ENCODE measurements around the gene NCKAP5.

NCKAP5 gene

DNA sequence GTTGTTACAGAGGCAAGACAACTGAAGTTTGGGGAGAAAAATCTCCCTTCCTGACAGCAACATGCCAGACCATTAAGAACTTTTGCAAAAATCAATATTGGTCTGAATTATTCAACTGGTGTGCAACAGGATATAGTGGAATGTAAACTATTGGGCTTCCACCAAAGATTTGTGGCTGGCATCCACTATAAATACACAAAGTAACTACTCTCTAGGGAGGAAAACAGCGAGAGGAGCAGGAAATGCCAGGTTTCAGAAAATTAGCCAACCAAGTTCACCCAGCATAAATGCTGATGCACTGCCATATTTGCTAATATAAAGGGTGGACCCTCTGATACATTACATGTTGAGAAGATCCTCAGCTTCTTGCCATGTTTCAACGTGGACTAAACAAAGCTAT, 630.6 kb downstream of the NCKAP5 start:
- peak; percentile 28 for DNase-seq (ENCODE audit: low spot score)

DNA sequence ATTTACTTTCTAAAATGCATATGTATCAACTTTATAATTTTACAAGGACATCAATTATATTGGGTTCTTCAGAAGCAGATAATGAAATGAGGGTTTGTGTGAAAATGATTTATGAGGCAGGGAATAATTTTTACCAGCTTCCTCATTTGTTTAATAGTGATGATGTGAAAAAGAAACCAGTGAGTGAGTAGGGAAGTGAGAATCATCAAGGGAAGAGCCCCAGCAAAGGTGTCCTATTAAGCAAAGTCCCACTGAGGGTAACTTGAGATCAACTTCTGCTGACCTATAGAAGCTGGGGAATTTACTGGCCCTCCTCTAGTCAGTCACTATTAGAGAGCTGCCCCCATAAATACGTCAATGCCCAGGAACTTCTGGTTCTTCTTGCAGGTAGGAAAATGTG, 631.5 kb downstream of the NCKAP5 start:
- no peak for DNase-seq (ENCODE audit: low spot score)

DNA sequence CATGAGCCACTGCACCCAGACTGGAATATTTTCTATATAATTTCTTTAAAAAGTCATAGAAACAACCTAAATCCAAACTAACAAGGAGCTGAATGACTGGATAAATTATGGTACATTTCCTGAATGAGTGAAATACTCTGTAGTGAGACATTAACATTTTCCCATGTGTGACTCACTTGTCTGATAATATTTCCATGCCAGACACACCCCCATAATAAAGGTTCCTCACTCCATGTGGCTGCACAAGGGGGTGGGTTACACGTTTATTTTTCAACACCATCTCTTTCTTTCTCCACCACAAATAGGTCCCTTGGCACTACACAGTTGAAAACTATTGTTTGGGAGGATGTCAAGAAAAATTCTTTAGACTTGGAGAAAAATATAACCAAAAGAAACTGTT, 632.0 kb downstream of the NCKAP5 start:
- no peak for DNase-seq (ENCODE audit: low spot score)

DNA sequence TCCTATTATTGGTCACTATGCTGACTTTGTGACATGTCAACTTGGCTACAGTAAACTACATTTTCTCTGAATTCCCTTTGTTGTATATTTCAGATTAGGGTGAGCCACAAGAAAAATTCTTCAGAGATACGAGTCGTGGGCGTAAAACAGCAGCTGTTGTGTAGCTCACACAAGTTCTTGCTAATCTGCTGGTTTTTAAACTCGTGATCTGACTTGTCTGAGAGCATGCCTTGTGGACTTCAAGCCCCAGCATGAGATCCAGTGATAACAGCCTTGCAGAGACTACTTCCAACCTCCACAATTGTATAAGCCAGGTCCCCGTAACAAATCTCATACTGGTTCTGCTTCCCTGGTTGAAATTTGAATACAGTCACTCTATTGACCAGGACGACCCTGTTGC, 638.5 kb downstream of the NCKAP5 start:
- DNase-seq (ENCODE audit: low spot score): no peak

DNA sequence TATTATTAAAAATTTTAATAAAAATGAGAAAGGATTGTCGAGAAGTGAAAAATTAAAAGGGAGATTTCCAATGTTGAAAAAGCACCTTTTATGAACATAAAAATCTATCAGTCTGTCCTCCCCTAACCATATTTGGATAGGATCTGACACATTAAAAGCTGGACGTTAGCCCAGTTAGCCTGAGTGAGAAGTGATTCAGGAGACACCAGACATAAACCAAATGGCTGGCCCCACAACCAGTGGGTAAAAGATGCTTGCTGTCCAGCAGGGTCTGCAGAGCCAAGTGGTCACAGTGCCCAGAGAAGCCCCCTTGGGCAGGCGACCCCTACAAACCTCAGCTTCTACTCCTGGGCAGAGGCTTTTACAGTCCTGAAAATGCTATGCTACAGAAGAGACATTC, 644.5 kb downstream of the NCKAP5 start:
- peak; percentile 59 for DNase-seq (ENCODE audit: low spot score)

DNA sequence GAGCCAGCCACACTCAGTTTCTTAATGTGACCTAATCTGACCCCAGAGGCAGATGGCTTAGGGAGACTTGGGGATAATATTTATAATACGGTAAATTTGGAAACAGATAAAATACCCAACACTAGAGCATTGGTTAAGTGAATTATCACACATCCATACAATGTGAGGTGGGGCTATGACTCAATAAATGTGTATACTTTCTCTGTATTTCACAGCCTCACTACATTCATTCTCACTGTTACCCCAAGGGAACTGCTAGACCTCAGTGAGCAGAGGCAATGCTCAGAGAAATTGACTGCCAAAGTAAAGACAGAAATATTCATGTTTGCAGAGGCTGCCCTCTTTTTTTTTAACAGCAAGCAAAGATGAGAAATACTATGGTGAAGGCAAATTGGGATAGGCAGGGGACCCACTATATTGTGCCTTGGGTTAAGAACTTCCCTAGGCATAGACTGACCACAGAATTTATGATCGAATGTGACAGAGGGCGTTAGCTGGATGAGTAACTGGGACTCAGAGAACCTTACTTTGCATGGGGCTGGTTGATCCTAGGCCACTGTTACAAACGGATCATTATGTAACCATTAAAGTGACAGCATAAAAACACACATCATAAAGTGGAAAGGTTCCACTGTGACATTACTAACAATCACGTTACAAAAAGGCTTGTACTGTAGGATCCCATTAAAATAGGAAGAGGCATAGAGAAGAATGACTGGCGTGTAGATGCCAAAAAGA, 652.3 kb downstream of the NCKAP5 start:
- no peak for DNase-seq (ENCODE audit: low spot score)

DNA sequence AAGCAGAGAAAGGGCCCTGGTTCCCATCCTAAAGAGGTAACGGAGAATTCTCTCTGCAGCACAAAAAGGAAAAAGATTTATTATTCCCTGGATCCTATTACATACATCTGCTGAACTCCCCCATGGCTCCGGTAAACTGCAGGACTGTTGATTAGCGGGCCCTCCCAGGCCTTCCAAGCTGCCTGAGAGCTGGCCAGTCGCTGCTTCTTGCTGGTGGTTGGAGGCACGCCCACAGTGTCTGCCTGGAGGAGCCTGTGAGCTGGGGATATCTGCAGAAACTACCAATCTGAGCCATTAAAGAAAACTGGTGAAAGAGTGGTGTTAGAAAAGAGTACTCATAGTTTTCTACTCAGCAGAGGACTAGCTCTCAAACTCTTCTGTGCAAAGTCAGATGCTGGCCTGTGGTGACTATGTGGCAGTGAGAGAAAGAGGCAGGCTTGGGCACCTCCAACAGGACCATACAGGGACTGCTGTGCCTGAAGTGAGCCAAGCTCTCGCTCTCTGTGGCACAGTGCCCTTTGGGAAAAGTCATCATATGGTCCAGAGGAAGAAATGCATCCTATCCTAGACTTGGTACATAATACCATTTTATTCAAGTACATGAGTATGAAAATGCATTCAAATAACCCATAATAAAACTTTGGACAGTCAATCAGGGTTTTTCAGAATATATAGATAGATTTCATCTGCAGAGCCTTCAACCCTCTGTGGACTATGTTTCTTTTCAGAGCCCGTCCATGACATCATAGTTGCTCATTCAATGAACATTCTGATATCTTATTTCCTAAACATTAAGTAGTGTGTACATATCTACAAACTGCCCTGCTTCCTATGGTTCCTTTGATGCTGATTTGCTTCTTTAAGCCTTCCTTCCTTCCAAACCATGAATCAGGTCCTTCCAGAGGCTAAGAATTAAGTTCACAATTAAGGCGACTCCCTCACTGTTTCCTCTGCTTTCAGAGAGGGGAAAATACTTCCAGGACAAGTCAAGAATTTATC, 656.2 kb downstream of the NCKAP5 start:
- DNase-seq (ENCODE audit: low spot score): no peak

DNA sequence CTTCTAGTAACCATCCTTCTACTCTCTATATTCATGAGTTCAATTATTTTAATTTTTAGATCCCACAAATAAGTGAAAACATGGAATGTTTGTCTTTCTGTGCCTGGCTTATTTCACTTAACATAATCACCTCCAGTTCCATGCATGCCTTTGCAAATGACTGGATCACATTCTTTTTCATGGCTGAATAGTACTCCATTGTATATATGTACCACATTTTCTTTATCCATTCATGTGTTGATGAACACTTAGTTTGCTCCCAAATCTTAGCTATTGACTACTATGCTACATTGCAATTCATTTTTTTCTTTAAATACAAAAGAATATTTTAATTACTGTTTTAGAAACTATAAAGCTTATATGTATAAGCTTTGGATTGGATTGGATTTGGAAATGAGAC, 657.8 kb downstream of the NCKAP5 start:
- DNase-seq (ENCODE audit: low spot score): no peak

DNA sequence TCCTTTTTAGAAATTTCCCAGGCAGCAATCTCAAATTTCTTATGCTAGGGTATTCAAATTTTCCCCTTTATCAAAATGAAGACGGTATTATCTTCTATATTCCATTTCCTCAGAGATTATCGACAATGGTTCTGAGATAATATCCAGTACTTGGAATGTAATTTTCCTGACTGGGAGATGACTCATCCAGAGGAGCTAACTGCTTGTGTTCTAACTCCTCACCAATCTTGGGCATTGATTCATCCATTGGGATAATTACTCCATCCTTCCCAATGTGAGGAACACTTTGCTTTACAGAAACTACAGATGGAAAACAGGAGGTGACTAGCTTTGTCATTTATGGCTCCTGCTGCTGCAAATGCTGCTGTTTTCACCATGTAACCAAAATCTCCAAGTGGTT, 658.8 kb downstream of the NCKAP5 start:
- DNase-seq (ENCODE audit: low spot score): no peak

DNA sequence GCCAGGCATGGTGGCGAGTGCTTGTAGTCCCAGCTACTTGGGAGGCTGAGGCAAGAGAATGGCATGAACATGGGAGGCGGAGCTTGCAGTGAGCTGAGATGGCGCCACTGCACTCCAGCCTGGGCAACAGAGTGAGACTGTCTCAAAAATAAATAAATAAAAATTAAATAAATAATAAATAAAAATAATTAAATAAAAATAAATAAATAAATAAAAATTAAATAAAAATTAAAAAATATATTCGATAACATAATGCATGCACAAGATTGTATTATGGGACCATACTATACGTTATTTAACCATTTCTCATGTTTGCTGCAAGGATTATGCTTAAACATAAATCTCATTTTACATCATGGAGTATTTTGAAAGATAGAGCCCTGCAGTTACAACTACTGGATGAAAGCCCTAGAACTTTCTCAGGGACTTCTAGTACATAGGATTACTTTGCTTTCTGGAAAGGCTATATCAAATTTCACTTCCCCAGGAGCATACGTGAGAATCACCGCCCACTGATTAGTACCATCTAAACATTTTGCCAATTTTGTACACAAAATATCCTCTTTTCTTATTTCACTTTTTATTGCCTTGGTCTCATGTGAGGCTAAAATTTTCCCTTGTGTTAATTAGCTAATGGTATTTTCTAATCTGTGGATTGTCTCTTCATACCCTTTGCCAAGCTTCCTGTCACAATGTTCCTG, 664.0 kb downstream of the NCKAP5 start:
- DNase-seq (ENCODE audit: low spot score): no peak

DNA sequence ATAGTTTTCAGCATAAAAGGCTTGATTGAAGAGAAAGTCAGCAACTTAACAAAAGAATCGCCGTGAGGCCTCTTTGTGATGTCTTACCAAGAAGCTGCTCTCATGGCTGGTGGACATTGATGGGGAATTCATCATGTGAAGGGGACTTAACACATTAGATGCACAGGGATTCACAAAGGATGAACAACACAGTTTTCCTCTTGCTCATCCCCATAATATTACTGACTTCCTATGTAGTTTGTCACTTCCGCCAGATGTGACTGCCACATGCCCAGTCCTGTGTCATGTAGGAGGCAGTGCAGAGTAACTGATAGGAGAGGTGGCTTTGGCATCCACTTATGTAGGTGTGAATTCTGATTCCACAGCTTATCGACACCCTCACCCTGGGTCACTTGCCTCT, 665.6 kb downstream of the NCKAP5 start:
- DNase-seq (ENCODE audit: low spot score): no peak

DNA sequence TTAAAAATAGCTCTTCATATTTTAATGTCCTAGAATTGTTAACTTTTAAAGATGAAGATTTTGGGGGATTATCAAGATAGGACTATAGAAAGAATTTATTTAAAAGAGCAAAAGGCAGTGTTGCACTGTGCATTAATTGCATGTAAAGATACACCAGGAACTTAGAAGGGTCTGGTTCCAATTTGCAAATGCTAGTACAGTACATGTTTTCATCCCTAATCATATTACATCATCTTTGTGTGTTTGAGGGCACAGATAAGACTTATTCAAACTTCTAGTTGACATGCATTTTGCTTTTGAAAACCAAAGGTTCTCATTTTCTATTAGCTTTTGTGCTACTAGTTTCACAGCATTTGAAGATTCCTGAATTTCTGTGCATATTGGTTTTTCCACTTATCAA, 666.6 kb downstream of the NCKAP5 start:
- DNase-seq (ENCODE audit: low spot score): no peak

DNA sequence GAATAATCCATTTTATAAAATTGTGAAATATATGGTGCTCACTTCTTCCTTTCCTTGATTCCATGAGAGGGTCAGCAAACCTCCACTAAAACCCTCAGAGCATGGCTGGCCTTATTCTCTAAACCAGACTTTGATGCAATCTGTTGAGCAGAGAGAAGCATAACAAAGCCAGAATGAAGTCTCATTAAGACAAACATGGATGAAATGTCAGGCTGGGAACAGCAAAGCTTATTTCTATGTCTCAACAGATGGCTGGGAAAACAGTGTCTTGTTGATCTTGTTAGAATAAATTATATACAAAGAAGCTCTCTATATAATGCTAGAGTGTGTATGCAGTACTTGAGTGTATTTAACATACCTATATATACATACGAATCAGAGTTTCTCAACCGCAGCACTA, 671.2 kb downstream of the NCKAP5 start:
- no peak for DNase-seq (ENCODE audit: low spot score)

DNA sequence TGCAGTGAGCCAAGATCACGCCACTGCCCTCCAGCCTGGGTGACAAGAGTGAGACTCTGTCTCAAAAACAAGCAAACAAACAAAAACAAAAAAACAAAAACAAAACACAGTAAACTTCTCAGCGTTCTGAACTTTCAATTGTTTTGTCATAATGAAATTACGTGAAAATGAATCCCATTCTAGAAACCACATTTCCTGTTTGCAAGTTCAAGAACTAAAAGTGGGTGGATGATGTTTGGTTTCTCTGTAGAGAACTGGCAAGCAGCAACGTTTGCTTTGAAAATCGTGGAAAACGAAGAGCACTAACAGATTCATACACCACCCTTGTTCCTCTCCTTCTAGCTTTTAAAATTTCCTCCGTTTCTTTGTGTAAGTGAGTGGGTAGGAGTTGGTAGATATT, 672.2 kb downstream of the NCKAP5 start:
- no peak for DNase-seq (ENCODE audit: low spot score)

DNA sequence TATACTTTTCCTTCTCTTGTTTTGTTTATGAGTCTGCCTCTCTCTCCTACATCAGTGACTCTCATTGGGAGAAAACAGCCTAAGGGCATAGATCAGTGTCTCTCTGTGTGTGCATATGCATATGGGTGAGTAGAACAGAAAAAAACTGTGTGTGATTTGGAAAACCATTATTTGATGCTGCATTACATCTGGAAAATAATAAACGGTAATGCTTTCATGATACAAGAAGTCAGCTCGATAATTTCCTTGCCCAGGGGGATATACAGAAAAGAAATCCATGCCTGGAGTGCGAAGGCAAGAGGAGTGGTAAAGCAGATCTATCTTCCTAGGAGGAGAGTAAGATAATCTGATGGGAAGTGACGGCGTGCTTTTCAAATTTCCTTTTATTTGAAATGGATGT, 676.8 kb downstream of the NCKAP5 start:
- no peak for DNase-seq (ENCODE audit: low spot score)

DNA sequence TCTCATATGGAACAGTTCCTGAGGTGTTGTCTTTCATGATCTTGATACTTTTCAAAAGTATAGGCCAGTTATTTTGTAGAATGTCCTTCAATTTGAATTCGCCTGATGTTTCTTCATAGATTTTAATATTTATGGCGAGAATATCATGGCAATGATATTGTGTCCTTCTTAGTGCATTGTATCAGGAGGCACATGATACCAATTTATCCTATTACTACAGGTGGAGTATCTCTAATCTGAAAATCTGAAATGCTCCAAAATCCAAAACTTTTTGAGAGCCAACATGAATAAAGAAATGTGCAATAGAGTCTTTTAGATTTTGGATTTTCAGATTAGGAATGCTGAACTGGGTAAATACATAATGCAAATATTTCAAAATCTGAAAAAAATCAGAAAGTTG, 681.7 kb downstream of the NCKAP5 start:
- DNase-seq (ENCODE audit: low spot score): no peak

DNA sequence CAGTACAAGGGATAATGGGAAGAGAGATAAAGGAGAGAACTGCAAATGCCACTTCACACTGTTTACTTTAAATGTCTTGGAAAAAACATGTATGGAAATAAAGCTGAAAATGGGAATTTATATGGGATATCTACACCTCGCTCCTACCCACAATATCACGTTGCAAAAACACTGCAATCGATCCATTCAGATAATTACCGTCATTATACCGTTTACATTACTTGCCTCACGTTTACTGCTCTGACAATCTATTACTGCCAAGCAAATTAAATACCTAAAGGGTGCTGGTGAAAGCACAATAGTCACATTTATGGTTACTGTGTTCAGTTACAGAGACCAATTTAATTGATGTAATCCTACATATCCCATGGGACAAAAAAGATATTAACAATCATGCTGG, 683.6 kb downstream of the NCKAP5 start:
- no peak for DNase-seq (ENCODE audit: low spot score)

DNA sequence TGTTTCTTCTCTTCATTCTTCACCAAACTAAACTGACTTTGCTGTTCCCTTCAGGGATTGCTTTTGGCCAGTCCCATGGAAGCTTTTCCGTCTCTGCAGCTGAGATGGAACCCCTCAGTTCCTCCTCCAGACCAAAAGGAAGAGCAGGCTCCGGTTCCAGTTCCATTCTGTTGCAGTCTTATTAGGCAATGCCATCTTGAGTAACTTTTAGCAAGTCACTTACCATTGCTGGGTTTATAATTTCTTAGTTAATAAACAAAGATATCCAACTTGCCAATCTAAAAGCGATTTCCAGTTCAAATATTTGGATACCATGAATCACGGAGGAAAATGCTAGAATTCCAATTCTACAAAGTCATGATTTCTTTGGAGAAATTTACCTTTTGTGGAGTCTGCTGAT, 684.0 kb downstream of the NCKAP5 start:
- no peak for DNase-seq (ENCODE audit: low spot score)

DNA sequence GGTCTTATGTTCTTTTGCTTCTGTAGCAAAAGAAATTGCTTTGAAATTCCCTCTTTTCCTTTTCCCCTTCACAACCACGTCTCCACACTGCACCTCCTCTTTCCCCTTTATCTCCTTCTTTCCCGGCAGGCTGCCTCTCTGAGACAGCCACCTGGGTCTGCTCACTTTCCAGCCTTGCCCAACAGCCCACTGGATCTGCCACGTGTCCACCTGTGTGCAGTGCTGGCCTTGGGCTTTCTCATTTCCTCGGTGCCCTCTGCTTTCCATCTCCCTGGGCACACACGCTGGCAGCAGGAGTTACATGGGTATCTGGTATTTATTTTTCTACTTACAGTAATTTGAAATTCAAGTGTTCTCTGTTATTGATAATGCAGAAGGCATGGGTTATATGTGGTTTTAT, 684.8 kb downstream of the NCKAP5 start:
- no peak for DNase-seq (ENCODE audit: low spot score)

DNA sequence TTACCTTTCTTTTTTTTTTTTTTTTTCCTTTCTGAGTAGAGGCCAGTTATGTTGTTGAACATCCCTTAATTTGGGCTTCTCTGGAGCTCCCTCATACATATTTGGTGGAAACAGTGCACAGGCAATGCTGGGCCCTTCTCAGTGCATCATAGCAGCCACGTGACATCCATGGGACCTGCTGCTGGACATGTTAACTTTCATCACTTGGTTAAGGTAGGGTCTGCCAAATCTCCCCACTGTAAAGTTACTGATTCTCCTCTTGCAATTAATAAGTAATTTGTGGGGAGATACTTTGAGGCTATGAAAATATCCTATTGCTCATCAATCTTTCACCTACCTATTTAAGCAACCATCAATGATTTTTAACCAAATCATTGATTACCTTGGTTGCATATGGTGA, 686.7 kb downstream of the NCKAP5 start:
- no peak for DNase-seq (ENCODE audit: low spot score)

DNA sequence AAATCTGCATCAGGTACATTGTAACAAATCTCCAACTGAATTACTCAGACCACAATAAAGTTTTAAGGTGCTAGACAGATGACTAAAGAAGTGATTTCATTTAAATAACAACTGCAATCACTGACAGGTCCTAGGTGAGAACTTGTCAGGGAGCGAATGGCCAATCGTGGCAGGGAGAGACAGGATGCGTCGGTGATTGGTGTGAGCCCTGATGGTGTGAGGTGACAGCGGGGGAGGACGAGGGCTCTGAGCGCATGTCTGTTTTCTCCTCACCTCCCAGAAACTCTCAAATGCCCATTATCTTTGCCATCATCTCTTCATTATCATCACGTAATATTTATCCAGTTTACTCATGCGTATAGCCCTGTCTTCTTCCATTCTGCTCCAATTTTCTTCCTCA, 690.3 kb downstream of the NCKAP5 start:
- no peak for DNase-seq (ENCODE audit: low spot score)

DNA sequence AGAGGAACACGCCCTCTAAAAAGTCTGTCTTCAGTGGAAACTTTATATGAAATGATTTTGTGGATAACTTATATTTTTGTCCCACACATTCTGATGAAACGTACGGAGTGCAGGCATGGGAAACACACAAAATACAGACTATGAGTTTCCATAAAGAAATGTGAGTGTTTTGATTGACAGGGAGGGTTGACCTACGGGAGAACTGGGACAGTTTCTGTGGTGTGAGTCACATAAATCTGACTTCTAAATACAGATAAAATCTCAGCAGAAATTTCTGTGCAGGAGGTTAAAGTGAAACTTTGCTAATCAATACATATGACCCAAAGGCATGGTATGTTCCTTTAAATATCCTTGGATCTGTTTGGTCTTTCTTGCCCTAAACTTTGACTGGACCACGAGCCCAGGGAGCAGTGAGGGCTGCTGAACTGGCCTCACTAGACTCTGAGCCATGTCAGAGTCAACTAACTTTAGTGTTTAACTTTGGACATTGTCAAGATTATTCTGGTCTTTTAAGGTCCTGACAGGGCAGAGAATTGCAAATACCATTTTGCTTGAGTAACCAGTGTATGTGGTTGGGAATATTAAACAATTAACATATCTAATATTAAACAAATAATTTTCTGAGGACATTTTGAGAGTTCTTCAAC, 691.4 kb downstream of the NCKAP5 start:
- peak; percentile 5 for DNase-seq (ENCODE audit: low spot score)
